HG03342 (cell line): ENCODE data around the gene SERPINB10.
A peak's percentile ranks its signal among the peaks of the same experiment; 100 is the strongest.

Experiments used
- ATAC-seq: cut with Tn5 transposase; IDR thresholded peaks from one replicate; pipeline ENCODE4 v1.9.1; 2021; ENCODE audit warnings: mild to moderate bottlenecking, moderate library complexity; ENCODE audit not compliant: unreplicated experiment

Gene SERPINB10

DNA sequence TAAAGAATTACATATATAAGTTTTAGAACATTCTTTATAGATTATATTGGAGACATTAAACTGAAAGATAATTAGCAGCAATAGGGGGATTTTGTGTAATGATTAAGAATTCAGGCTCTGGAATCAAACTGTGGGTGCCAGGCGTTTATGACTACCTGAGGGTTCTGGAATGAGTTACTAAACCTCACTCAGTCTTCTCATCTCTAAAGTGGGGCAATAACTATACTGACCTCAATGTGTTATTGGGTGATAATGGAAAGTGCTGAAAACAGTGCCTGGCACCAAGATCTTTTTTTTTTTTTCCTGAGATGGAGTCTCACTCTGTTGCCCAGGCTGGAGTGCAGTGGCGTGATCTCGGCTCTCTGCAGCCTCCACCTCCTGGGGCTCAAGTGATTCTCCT, 69.3 kb downstream of the SERPINB10 start:
- no peak for ATAC-seq

DNA sequence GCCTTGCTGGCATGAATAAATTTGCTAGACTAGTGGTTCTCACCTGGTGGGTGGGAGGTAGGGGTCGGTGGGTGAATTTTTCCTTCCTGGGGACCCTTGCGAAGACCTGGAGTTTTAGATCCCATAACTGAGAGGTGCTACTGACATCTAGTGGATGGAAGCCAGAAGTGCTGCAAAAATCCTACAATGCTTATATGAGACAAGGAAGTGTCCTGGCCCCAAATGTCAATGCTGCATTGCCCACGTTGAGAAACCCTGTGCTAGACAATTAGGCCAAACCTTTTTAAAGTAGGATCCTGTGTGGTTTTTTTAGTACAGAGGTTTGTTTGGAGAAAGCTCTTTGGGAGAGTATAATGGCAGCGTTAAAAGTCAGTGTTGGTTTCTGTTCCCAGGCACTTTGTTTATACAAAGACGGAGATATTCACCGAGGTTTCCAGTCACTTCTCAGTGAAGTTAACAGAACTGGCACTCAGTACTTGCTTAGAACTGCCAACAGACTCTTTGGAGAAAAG, 71.7 kb downstream of the SERPINB10 start:
- peak; percentile 85 for ATAC-seq

DNA sequence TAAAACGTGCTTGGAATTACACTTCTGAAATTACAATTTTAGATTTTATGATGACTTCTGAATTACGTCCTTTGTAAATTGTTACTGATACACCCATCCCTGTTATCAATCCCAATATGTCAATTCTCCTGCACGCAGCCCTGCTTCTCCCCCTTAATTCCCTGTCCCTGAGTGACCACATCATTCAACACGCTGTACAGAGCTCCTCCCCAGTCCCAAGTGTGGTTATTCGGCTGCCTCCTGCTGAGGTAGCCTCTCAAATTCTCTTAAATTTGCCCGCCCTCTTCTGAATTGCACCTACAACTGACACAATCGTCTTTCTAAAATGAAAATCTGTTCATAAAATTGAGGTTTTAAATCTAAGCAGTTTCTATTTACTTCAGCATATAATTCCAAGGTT, 72.3 kb downstream of the SERPINB10 start:
- no peak for ATAC-seq

DNA sequence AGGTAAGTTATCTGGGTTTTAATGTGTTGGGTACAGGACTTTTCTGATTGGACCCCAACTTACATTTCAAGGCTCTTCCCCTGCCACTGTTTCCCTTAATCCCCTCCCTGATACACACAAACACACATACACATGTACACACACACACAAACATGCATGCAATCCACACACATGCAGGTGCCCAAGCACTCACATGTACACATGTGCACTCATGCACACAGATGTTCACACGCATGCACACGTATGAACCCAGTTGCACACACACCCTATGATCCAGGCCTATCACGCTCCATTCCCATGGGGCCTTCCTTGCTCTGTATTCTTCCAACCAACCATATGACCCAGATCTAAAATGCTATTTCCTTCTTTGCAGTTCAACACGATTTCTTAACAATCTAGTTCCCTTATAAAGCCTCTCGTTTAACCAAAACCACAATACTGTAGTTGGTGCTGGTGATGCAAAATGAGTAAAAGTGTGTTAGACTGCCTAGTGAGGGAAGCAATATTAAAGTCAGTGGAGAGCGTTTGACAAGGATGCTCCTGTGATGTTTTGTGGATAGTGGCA, 73.2 kb downstream of the SERPINB10 start:
- ATAC-seq = no peak

DNA sequence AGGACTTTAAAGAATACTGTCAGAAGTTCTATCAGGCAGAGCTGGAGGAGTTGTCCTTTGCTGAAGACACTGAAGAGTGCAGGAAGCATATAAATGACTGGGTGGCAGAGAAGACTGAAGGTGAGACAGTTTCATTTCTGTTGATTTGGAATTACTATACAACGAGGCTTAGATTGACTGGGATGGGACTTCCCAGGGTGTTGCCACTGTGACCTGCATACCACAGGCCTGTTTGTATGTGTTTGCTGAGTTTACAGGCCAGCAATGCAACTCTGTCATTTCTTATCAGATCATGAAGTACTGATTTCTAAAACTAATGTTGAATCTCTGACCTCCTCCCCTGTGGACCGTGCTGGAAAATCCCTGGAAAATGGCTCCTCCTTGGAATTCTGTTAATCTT, 74.0 kb downstream of the SERPINB10 start:
- no peak for ATAC-seq

DNA sequence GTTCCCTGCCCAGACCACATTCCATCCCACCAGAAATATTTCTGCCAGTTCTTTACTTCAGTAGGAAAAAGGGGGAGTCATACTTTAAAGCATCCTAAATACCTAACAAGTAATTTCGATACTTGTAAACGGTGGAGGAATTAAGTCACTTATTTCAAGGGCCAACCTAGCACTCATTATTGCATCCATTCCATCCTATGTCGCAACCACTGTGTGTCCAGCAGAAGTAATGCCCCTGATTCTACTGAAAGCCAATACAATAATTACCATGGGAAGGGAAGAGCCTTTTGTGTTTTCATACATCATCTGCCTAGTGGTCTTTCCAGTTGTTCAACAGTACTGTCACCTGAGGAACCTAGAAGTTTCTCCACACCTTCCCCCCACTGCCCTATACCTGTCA, 74.6 kb downstream of the SERPINB10 start:
- no peak for ATAC-seq
